Measurements from ENCODE around the gene ADAM22.

ADAM22 gene

DNA sequence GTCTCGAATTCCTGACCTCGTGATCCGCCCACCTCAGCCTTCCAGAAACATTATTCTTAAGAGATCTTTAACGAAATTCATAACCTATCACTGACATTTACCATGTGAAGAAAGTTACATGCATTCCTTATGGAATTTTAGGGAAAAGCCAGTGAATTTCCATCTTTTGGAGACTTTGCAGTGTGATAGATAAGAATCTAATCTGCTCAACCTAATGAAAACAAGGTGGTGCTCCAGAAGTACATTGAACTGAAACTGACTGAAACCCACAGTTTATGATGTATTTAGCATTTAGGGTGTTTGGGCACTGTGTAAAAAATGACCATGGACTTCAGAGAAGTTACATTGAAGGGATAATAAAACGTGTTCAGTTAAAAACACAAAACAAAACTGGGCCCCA is 242.1 kb downstream of the ADAM22 start:
- DNase-seq = no peak

DNA sequence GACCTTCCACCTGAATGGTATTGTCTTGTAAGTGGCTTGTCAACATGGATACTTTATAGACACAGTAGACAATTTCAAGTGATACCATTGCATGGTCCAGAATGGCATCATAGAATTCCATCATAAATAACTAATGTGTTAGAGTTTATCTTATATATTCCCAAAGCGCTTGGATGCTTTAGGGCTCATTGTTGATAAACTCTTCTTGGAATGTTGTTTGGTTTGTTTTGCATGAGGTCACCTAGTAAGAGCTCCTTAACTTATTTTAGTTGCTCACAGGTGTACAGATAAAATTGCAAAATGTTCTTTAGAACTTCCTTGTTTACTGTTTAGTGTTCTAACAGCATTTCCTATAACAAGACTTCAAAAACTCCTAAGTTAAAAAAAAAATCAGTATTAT is 249.0 kb downstream of the ADAM22 start:
- DNase-seq = no peak

DNA sequence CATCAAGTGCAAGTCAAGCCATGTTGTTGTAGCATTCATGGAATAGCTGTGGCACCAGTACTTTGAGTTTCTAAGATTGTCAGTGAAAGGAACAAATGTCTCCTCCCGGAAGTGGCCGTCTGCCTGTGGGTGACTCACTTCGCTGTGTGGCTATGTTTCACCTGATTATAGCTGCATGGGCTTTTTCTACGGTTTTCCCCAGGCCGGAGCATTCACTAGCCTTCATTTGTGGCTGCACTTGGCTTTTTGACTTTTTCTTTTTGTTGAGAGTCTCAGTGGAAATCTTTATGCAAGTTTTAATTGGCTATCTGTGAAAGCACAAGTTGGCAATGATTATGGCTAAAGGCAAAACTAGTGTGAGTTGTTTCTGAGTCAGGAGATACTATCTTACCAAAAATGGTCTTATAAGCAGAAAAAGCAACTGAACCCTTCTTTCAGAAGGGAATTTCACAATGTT is 250.8 kb downstream of the ADAM22 start:
- no peak for DNase-seq

DNA sequence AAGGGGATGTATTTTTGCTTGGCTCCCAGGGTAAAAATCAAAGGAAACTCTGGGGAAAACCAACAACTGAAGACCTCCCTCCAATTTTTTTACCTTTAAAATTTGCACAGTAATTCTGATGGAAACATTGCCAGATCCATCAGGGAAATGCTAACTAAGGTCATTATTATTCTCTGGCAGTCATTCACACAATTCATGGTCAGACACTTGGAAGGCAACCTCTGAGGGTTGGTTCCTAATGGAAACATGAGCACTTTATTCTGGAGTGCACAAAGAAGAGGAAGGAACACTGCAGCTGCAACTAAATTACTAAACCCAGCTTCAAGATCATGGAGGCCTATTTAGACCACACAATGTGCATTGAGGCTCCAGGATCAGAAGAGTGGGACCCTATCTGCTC is 251.6 kb downstream of the ADAM22 start:
- no peak for DNase-seq

DNA sequence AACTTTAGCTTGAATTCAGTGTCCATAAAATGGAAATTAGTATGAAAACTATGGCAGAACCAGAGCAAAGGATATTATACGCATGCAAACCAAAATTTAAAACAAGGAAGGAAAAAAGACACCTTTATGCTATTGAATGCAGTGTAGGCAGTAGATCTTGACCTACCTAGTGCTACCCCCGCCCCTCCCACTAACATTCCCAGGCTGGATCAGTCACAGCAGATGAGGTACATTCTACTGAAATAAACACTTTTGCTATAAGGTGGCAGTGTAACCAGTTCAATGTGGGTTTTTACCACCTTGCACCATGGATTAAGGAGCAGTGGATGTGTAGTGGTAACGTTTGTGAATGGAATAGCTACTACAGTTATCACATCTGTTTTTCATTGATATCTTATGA is 257.9 kb downstream of the ADAM22 start:
- DNase-seq = no peak

DNA sequence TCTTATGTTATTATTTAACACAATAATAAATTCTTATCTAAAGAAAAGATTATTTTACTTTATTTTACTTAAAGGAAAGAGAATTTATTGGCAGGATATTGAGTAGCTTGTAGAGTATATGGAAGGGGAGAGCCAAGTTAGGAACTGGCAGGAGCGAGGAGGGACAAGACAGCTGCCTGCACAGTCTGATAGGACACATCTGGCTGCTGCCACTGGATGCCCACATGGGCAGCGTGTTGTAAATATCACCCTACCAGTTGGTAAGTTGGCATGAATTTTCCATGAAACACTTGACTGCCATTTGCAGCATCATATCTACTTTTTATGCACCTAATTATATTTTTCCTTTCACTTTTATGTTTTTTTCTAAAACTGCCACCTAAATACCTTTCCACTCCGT is 266.2 kb downstream of the ADAM22 start:
- no peak for DNase-seq

DNA sequence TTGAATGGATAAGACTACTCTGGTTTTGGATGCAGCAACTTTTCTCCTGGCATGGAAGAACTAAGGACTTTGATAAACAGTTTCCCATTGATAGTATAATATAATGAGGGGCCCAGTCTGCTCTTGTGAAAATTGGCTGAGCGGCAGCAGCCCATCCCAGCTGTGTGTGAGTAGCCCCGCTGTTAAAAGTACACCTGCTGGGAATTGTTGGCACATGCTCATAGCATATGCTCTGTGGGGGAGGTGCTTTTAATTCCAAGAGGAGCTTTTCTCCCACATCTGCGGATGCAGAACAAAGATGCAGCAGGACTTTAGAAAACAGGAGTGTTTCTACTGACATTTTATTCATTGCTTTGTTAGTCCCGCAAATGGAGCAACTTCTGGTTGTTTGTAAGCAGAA is 266.7 kb downstream of the ADAM22 start:
- no peak for DNase-seq

DNA sequence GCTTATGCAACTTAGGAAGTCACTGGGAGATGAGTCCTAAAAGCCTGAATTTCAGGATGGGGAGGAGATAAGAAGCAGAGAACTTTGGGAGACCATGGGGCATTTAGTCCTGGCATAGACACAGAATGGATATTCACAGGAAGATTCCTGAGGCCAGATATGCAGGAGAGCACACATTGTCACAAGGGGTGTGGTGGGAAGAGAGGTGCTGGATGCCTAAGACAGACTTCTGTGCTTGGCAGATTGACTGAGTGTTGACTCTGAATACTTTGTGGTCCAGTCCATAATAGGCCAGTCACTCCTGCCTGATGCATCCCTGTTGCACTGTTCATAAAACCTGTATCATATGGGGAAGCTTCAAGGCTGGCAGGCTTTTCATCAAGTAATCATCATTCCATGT is 267.3 kb downstream of the ADAM22 start:
- DNase-seq = no peak

DNA sequence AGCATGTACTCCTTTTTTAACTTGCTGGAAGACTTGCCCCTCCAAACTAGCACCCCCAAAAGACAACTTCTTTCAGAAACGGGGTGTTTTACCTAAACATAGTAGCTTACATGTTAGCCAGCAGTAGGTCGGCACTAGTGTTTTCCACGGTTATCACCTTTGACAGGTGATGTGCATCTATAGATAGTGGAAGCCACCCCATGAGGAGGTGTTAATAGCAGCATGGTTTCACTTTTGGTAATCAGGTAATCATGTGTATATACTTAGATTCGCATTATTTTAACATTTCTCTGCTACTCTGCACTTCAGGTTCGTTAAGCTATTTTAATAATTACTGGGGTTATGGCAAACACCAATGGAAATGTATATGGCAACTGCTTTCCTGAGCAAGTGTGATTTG is 268.2 kb downstream of the ADAM22 start:
- no peak for DNase-seq

DNA sequence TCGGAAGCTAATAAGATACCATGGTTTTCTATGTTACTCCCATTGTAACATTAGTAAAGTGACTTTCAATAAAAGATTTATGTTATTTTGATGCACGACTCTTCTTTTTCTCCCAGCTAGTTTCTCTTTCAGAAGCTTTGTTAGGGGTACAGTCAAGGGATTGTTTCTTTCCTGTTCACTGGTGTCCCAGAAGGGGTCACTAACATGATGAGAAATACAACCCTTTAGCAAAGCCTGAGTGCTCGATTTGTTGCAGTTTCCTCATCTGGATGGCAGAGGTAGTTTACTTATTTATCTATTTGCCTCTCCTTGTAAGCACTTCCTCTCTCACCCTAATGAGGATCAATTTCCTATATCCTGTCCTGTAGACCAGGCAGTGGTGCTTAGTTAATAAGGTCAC is 268.7 kb downstream of the ADAM22 start:
- no peak for DNase-seq

DNA sequence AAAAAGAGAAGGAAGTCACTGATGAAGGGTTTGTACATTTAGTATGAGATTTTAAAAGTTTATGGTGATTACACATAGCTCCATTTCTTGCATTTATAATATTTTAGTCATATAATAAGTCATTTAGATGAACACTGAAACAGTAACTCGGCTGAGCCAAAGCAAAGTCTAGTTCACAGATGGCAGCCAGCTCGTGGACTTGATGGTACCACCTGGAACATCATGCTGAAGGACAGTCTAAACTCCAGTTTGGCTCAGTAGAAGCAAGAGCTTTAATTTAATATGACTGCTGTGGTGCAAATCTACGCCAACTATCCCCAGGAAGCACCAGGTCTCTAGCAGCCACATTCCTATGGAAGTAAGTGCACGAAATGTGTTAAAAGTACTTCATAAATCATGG is 269.4 kb downstream of the ADAM22 start:
- DNase-seq = no peak

DNA sequence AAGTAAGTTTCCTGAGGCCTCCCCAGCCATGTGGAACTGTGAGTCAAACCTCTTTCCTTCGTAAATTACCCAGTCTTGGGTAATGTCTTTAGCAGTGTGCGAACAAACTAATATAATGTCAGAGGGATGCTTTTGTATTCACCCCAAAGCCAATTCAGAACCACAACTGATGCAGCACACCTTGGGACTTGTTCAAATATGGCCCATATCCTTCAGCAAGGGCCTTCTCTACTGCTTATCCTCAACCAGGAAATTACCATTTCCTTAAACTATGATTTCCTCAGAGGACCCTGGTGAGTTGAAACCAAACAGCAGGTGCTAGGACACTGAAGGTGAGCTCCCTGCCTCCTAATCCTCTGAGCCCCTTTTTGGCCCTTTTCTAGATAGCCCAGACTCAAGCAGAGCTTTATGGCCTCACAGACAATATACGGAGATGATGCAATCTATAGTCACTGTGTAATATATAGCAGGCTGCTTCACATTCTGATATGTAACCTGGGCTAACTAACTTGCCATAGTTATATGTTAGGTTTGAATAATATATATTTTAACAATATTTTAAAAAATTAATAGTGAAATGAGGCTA is 270.6 kb downstream of the ADAM22 start:
- no peak for DNase-seq

DNA sequence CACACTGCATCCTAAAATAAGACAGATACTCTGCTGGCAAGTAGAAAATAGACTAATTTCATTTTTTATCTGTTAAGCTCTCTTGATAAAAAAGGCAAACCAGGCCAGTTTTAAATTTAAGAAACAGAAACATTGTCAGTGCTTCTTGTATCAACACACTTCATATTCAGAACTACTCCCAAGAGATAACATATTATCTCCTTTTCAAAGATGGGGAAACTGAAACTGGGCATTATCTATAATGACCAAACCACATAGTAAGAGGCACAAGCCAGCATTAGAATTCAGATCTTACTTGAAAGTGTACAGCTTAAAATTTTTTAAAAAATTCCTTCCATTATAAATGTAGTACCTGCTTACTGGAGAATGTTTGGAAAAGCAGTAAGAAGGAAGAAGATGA is 271.1 kb downstream of the ADAM22 start:
- no peak for DNase-seq

DNA sequence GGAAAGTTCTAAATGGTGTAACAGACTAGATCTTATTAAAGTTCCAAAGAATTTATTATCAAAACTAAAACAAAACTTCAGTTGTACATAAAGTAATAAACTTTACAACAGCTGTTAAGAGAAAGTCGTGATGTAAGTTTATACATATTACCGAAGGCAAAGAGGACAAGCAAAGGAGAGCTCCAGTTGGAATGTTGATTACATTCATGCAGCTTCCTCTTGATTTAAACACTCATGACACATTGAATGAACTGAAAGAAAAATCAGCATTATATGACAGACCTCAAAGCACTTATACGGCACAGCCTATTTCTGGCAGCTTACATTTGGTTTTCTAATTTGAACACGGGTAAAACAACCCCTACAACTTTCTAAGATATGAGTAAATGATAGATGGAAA is 272.2 kb downstream of the ADAM22 start:
- DNase-seq = no peak

DNA sequence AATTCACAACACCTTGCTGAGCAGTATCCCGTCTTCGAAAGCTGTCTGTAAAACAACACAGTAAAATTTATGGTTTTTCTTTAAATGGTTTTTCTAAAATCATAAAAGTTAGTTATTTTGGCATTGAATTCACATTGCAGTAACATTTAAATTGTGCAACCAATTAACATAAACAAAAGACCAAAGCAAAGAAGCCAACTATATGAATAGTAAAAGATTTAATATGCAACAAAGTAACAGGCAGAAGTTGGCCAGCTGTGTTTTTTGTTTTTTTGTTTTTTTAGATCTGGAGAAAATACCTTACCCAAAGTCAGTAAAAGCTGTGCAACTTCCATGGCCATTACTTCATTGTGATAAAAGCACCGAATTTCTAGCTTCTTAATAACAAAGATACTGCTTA is 274.5 kb downstream of the ADAM22 start:
- DNase-seq = no peak

DNA sequence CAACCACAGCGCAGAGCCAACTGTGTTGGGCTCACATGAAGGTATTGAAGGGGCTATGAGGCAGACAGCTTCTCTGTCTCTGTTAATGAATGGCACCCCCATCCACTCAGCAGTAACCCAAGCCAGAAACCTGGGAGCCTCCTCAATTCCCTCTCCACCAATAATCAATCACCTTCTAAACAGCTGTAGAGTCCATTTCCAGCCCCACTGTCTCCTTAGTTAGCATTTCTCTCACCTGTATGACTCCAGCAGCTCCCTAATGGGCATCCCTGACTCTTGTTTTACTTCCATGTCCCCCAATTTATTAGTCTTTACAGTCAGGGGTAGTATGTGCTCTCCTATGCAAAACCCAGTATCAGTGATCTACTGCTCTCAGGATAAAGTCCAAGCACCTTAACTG is 278.9 kb downstream of the ADAM22 start:
- no peak for DNase-seq

DNA sequence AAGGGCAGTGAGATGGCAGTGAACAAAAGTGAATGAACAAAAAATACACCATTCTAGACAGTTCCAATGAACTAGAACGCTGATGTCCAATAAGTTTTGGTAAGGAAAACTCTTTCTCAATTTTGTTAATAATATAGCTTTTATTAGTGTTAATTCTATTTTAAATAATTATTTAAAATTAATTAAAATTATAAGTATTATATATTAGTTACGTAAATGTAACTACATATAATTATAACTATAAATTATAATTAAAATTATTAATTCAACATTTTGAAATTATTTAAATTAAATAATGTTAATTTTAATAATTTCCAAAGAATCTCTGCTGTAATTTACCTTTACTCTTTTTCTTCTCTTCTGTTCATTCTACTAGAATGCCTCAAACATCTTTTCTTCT is 280.4 kb downstream of the ADAM22 start:
- DNase-seq = no peak

DNA sequence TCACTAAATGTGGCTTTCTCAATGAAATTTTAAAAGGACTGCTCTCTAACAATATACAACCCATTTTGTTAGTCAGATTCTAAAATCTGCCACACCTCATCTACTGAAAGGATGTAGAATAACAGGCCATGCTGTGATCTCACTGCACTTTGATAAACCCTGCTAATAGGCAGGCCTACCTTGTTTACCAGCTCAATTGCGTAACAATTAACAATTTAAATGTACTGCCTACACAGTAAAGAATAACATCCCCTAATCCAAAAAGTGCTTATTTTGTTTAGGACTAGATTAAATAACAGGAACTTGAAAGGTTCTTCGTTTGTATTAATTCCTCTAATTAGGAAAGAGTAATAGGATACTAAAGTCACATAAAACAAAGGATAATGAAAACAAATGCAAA is 281.2 kb downstream of the ADAM22 start:
- no peak for DNase-seq

DNA sequence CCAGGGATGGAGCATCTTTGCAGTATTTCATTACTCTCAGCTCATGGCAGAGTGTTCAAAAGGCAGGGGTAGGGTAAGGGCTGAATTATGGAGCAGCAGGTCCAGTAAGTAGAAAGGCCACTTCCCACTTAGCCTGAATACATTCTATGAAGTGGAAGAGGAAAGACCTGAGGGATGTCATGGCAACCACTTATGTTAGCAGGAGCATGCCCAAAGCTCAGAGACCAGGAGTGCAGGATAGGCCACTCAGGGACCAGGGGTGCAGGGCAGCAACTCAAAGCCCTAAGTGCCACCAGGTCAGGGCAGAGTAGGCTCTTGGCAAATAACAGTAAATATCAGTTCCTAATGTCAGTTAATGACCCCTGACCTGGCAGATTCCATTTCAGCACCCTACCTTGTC is 282.2 kb downstream of the ADAM22 start:
- DNase-seq = no peak

DNA sequence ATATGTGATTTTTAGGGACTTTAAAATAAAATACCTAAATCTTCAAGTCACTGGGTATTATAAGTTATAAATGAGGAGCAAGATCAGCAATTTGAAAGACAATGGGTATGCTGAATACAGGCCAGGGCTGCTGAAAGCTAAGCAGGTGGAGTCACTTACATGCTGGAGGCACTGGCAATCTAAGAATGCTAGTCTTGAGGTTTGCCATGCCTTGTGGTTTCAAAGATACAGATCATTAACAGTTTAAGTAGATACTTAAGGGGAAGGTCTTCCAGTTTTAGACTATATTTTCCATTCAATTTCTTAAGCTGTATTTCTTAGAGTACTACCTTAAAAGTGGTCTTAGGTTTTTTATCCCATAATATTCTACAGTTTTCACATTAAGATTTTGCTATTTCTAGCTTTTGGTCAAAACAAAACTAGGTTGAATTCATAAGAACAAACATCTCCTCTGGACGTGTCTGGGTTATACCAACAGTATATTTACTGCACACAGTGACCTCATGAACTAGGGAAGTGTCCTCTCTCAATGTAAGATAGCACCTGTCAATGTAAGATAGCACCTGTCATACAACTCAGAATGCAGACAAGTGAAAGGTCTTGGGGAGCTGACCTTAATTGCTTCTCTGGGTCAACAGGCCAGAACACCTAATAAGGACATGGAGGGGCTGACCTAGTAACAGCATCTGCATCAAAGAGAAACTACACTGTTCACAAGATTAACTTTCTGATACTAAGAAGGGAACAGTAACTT is 283.8 kb downstream of the ADAM22 start:
- DNase-seq = no peak

DNA sequence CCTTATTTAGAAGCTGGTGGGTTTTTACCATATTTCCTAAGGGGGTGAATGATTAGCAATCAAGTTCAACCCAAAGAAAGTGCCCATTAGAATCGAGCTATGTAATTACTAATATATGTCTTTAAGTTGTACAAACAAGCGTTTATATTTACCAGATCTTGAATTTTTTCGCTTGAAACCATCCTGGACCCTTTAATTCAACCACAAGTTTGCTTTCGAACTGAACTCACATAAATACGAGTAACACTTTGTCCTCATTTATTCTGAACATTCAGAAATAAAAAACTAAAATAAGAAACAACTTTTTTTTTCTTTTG is 284.3 kb downstream of the ADAM22 start:
- DNase-seq = no peak

DNA sequence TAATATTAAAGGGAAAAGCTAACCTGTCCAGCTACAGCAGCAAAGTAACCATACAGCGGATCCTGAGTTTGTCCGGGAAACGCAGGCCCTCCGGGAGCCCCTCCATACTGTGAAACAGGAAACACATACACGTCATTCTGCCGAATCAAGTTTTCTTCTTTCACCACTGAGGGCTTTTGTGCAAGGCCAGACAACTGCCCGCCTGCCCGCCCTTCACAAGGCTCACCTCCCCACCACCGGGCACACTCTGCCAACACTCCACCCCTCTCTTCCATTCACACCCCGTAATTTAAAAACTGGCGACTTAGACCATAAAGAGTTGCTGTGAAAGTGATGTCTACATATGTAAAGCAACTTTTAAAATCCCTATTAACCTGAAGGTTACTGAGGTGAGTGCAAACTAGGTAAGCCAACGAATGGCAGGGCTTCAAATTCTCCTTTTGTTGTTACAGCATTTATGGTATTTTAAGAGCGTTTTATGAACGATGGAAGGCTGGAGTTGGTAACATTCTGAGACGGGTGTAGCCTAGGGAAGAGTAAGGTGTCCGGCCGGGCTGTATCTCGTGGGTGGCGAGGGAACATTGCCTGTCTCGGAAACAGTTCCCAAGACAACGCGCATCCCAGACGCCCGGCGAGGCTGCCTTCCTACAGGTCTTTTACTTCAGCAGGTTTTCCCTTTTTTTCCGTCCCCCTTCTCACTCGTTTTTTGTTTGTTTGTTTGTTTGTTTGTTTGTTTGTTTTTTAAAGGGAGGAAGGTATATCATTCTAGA is 285.0 kb downstream of the ADAM22 start:
- DNase-seq = peak; percentile 63

DNA sequence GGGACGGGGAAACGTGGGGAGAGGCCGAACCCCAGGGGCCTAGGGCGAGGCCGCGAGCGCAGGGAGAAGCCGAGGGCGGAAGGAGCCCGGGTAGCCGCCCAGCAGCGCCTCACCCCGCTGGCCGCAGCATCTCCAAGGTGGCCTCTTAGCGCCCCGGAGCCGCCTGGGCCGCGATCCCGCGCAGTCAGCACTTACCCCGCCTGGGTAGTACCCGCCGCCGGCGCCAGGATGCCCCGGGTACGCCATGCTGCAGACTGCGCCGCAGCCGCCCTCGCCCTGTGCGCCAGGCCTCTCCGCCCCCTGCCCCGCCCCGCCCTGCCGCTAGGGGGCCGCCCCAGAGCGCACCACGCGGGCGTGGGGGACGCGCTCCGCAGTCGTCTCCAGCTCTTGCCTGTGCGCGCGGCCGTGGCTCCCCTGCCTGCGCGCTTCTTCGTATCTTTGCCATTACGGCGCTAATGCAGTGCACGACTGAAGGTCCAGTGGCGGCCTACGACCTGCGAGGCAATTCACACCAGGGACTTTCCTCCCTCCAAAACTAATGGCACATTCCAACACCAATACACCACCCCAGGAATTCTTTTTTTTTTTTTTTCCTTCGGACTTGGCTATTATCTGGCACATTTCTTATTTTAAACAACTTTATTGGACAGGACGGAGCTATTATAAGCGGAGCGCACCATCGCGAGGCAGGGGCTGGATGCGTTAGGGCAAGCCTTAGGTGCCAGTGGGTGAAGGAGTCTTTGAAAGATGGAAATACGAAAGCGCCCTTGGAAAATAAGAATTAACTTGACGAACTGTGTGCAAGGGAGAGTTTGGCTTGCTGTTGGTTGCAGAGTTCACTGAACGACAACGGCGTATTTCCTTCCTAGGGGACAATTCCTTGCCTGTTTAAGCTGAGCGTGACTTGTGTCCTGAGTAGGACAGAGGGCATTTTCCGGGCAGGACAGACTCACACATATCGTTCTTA is 286.0 kb downstream of the ADAM22 start, which contains the start of gene SRI:
Gene SRI (minus strand): TSS at position 258 of the 967 bp plus-strand sequence. CDS start 12 bp downstream, at position 246.
- DNase-seq = peak; percentile 97
